ENCODE measurements around the gene NCLN.
"Not testable (repeated sequence)": the region's sequence is repeated elsewhere in the genome, so short reads cannot be mapped to it uniquely, and the experiment has no call there.

The NCLN gene

DNA sequence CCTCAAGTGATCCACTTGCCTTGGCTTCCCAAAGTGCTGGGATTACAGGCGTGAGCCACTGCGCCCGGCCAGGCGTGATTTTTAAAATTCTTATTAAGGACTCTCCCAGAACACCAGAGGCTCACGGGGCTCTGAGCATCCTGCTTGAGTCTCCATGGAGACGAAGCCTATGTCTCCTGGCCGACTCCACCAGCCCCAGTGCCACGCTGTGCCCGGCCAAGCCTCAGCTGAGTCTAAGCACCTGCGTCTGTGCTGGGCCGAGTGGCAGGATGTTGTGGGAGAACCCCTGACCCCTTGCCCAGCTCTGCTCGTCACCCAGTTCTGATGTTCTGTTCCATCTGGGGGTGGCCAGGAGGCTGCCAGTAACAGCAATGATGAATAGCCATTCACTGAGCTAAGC is 34.8 kb downstream of the NCLN start:
- TF ChIP-seq, protein P1, sequence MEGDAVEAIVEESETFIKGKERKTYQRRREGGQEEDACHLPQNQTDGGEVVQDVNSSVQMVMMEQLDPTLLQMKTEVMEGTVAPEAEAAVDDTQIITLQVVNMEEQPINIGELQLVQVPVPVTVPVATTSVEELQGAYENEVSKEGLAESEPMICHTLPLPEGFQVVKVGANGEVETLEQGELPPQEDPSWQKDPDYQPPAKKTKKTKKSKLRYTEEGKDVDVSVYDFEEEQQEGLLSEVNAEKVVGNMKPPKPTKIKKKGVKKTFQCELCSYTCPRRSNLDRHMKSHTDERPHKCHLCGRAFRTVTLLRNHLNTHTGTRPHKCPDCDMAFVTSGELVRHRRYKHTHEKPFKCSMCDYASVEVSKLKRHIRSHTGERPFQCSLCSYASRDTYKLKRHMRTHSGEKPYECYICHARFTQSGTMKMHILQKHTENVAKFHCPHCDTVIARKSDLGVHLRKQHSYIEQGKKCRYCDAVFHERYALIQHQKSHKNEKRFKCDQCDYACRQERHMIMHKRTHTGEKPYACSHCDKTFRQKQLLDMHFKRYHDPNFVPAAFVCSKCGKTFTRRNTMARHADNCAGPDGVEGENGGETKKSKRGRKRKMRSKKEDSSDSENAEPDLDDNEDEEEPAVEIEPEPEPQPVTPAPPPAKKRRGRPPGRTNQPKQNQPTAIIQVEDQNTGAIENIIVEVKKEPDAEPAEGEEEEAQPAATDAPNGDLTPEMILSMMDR (conservative IDR thresholded peaks at IDR 0.05): no peak
- TF ChIP-seq ZFX (IDR thresholded peaks at IDR 0.05): no peak
- no peak overlapping the region for H3K27ac ChIP-seq

DNA sequence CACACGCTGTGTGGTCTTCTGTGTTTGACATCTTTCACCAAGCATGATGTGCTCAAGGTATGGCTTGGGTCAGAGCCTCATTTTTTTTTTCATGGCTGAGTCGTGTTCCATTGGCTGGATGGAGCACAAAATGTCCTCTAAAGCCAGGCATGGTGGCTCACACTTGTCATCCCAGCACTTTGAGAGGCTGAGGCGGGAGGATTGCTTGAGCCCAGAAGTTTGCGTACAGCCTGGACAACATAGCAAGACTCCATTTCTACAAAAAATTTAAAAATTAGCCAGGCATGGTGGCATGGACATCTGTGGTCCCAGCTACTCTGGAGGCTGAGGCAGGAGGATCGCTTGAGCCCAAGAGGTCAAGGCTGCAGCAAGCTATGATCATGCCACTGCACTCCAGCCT is 35.8 kb downstream of the NCLN start:
- H3K27ac ChIP-seq: not testable (repeated sequence)

DNA sequence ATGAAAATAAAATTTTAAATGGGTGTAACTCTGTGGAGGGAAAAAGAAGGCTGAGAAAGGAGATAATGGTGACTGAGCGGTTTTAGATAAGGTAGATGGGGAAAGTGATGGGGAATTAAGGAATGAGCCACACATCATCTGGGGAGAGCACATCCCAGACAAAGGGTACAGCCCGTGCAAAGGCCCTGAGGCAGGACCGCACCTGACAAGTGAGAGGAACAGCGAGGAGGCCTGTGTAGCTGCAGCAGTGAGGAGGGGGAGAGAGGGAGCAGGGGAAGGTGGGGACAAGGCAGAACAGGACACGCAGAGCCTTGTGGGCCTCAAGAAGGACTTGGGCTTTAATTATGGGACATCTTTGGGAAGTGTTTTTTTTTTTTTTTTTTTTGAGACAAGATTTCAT is 37.0 kb downstream of the NCLN start:
- TF ChIP-seq ZFX (IDR thresholded peaks at IDR 0.05): no peak
- TF ChIP-seq, protein P1 (conservative IDR thresholded peaks at IDR 0.05): no peak
- H3K27ac ChIP-seq: no peak overlapping the region

GRCh38 chr19:3224346-3225168 is 38.8 kb downstream of the NCLN start, which contains the start of gene CELF5:
Gene CELF5 (plus strand): TSS chr19:3224661. CDS start chr19:3224740, 79 bp downstream.
- no peak within 1 kb of the TSS for H3K27ac ChIP-seq
- no peak for TF ChIP-seq ZFX (IDR thresholded peaks at IDR 0.05)
- TF ChIP-seq, protein P1 (conservative IDR thresholded peaks at IDR 0.05): peak; percentile 95

GRCh38 chr19:3225169-3225485 is 39.4 kb downstream of the NCLN start:
- TF ChIP-seq, protein P1 (conservative IDR thresholded peaks at IDR 0.05): no peak
- TF ChIP-seq ZFX (IDR thresholded peaks at IDR 0.05): no peak
- H3K27ac ChIP-seq: no peak overlapping the region

GRCh38 chr19:3225677-3226093 is 40.0 kb downstream of the NCLN start:
- no peak overlapping the region for H3K27ac ChIP-seq
- TF ChIP-seq, protein P1 (conservative IDR thresholded peaks at IDR 0.05): no peak
- no peak for TF ChIP-seq ZFX (IDR thresholded peaks at IDR 0.05)

DNA sequence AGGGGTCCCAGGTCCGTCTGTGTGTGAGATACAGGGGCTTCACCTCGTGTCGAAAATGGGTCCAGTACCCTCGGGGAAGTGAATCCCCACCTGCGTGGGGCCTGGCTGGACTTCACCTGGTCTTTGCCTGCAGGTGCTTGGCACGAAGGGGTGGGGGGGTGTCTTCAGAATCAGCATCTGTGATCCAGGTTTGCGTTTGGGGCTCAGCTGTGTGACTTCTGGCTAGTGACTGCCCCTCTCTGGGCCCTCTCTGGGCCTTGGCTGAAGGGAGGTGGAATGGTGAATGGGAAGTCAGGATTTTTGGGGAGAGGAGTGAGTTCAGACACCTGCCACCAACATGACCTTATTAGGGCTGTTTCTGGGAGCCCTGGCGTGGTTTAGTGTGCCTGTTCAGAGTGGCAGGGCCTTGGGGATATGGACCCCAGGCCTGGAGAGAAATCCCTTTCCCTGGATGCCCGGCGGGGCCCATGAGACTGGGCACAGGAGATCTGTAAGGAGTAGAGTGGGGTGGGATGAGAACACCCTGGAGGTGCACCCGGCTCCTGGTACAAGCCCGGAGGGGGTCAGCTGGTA is 41.4 kb downstream of the NCLN start:
- H3K27ac ChIP-seq: no peak overlapping the region
- TF ChIP-seq, protein P1 (conservative IDR thresholded peaks at IDR 0.05): no peak

GRCh38 chr19:3229346-3229743 is 43.6 kb downstream of the NCLN start:
- no peak overlapping the region for H3K27ac ChIP-seq
- TF ChIP-seq, protein P1 (conservative IDR thresholded peaks at IDR 0.05): no peak
- TF ChIP-seq ZFX (IDR thresholded peaks at IDR 0.05): no peak

All from C4-2B (cell line).